NCI-H1436 treated with DMSO at 0.1 percent for 48 hours (cell line): Measurements from ENCODE around the gene DAB1.
"Not testable (repeated sequence)": the region's sequence is repeated elsewhere in the genome, so short reads cannot be mapped to it uniquely, and the experiment has no call there.

ENCODE experiments used
- DNase-seq: peaks from one replicate; lab custom pipeline; 2025; lab: John Stamatoyannopoulos, UW

DAB1 gene

GRCh38 chr1:57117753-57118152 lies 306.1 kb downstream of the DAB1 start:
- DNase-seq = no peak

GRCh38 chr1:57116871-57117270 lies 307.0 kb downstream of the DAB1 start:
- DNase-seq = no peak

GRCh38 chr1:57115030-57115614 lies 308.7 kb downstream of the DAB1 start:
- no peak for DNase-seq

- DNase-seq = no peak
Observed at GRCh38 chr1:57112148-57112547, 311.7 kb downstream of the DAB1 start.

- no peak for DNase-seq
Observed at GRCh38 chr1:57111175-57111574, 312.7 kb downstream of the DAB1 start.

GRCh38 chr1:57109883-57110282 lies 314.0 kb downstream of the DAB1 start:
- no peak for DNase-seq

GRCh38 chr1:57109247-57109646 lies 314.6 kb downstream of the DAB1 start:
- DNase-seq = no peak

- no peak for DNase-seq
Observed at GRCh38 chr1:57106296-57106695, 317.6 kb downstream of the DAB1 start.

GRCh38 chr1:57102561-57103326 lies 321.1 kb downstream of the DAB1 start:
- no peak for DNase-seq

- DNase-seq = no peak
Observed at GRCh38 chr1:57101209-57101608, 322.7 kb downstream of the DAB1 start.

GRCh38 chr1:57094749-57095148 lies 329.1 kb downstream of the DAB1 start:
- no peak for DNase-seq

- DNase-seq = no peak
Observed at GRCh38 chr1:57093122-57093521, 330.7 kb downstream of the DAB1 start.

GRCh38 chr1:57091642-57092041 lies 332.2 kb downstream of the DAB1 start:
- no peak for DNase-seq

- no peak for DNase-seq
Observed at GRCh38 chr1:57089855-57090254, 334.0 kb downstream of the DAB1 start.

- no peak for DNase-seq
Observed at GRCh38 chr1:57089221-57089620, 334.6 kb downstream of the DAB1 start.

GRCh38 chr1:57088653-57089052 lies 335.2 kb downstream of the DAB1 start:
- DNase-seq = no peak

- not testable (repeated sequence) for DNase-seq
Observed at GRCh38 chr1:57087660-57088059, 336.2 kb downstream of the DAB1 start.

GRCh38 chr1:57086154-57086553 lies 337.7 kb downstream of the DAB1 start:
- no peak for DNase-seq

- no peak for DNase-seq
Observed at GRCh38 chr1:57084701-57085100, 339.2 kb downstream of the DAB1 start.

GRCh38 chr1:57082711-57083439 lies 341.0 kb downstream of the DAB1 start:
- DNase-seq = no peak

GRCh38 chr1:57079454-57080157 lies 344.3 kb downstream of the DAB1 start:
- DNase-seq = no peak

- DNase-seq = no peak
Observed at GRCh38 chr1:57072401-57073110, 351.3 kb downstream of the DAB1 start.
